HG03175 (cell line): Measurements from ENCODE around the gene ATM.
A peak's percentile ranks its signal among the peaks of the same experiment; 100 is the strongest.

Experiments
- ATAC-seq: cut with Tn5 transposase; IDR thresholded peaks from one replicate; pipeline ENCODE4 v1.9.1; 2021; ENCODE audit warnings: mild to moderate bottlenecking, moderate library complexity; ENCODE audit not compliant: unreplicated experiment

ATM gene

DNA sequence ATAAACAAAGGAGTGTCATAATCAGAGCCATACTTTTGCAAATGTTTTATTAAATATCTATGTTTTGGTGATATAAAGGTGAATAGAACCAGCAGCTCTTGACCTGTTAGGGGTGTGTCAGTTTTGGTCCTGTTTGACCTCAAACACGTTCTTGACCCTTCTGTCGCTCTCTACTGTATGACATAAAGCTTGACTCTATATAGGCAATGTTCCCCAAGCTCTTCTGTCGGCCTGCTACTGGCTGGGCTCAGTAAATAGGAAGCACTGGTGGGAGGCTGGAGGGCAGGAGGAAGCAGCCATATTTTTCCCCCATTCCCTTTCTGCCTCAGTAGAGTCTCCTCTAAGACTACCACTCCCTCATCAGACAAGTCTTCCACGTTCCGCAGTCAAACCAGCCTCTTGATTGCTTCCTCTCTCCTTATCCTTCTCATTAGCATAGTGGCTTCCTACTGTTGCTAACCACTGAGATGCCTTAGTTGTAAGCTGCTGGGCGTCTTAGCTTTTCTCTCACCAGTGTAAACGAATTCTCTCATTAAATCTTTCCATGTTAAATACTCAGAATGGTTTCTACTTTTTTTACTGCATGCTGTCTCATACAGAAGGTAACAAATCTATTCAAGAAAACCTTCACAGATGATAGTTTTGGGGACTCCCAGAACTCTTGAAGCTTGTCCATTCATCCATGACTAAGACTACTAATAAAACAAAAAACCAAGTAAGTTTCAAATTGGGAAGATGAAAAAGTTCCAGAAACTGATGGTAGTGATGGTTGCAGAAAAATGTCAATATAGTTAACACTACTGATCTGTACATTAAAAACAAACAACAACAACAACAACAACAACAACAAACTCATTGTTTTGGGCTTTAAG lies 3.7 kb upstream of the ATM start:
- ATAC-seq: no peak

DNA sequence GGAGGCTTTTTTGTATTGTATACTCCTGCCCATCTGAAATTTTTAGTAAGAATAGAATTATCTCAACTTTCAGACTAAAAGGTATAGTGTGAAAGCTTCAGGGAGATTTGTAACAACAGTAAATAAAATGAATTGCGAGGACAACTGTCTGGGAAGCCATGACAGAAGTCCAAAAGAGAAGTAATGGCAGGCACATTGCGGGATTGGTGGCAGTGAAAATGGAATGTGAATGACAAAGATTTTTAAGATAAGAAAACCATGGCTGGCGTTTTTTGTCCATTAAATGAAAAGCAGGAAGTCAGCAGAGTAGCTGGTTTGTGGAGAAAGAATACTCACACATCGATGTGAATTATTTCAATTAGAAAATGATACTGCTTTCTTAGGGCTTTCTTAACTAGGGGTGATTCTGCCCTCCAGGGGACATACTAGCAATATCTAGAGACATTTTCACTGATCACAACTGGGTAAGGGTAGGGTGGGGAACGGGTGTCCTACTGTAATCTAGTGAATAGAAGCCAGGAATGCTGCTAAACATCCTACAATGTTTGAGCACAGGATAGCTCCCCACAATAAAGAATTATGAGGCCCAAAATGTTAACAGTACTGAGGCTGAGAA lies 2.0 kb upstream of the ATM start:
- no peak for ATAC-seq

DNA sequence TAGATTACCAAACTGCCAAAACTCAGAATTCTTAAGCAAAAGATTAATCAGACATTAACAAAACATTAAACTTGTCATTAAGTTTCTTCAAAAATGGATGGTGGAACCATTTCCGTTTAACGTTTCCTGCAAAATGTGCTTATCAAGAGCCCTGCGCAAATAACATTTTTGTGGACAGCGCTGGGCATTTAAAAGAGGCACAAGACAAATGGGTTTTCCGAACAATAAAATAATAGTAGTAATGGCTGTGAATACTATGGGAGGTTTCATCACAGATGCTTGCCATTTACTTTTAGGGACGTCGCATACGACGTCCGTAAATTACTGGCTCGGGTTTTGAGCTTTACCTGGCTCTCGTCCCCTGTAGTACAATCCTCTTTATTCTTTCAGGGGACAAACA lies 1.5 kb upstream of the ATM start:
- ATAC-seq: no peak

DNA sequence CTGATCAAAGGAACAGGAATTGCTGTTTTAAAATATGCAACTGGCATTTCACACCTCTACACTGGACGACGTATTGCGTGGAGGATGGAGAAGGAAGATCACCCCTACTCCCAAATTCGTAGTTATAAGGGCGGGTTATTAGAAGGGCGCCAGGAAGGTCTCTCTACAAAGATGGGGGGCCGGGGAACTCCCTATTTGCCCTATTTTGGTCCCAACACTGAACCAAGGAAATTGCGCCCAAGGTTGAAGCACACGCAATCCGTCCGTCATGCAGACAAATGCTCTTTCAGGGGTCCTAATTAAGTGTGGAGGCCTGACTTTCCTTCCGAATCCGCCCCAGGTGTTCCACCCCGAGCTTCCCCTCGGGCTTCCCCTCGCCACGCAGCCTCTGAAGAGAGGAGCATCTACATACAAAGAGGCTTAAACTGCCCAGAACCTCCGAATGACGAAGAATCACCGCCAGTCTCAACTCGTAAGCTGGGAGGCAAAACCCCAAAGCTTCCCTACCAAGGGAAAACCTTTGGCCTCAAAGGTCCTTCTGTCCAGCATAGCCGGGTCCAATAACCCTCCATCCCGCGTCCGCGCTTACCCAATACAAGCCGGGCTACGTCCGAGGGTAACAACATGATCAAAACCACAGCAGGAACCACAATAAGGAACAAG lies 825 bp upstream of the ATM start:
- ATAC-seq: peak; percentile 0

DNA sequence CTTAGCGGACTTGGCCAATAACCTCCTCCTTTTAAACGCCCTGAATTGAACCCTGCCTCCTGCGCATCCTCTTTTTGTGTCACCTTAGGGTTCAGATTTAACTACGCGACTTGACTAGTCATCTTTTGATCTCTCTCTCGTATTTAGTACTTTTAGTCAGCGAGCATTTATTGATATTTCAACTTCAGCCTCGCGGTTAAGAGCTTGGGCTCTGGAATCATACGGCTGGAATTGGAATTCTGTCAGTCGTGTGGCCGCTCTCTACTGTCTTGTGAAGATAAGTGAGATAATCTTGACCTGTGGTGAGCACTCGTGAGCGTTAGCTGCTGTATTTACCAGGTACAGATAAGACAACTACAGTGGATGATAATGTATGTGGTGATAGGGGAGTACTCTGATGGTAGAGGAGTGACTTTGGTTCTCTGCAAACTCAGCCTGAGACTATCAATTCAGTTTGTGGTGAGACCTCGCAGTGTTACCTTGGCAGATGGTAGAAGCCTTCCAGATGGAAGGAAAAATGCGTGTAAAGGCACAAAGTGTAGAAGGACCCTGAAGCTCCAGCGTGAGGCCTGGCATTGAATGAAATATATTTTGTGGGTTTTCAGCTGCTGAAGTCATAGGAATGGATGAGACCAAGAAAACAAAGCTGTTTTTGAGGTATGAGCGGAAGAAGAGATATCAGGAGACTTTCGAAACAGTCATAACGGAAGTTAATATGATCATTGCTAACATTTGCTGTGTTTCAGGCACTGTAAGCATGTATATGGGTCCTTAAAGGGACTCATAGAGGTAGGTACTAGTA lies 682 bp downstream of the ATM start:
- ATAC-seq: peak; percentile 28

DNA sequence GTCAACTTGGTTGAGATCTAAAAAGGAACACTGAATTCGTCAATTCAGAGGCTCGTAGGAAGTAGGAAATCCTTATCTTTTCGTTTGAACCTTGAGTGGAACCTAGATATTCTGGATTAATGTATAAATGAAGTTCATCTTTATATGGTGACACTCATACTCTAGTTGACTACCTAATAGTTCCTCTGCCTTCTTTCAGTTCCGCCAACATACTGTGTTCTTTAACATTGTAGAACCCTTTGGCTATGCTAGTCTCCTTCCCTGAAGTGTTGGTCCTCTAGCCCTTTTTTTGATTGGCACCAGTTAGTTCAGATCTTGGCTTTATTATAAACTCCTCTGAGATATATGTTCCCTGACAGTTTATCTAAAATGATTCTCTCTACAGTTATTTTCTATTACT lies 1.5 kb downstream of the ATM start:
- ATAC-seq: no peak

DNA sequence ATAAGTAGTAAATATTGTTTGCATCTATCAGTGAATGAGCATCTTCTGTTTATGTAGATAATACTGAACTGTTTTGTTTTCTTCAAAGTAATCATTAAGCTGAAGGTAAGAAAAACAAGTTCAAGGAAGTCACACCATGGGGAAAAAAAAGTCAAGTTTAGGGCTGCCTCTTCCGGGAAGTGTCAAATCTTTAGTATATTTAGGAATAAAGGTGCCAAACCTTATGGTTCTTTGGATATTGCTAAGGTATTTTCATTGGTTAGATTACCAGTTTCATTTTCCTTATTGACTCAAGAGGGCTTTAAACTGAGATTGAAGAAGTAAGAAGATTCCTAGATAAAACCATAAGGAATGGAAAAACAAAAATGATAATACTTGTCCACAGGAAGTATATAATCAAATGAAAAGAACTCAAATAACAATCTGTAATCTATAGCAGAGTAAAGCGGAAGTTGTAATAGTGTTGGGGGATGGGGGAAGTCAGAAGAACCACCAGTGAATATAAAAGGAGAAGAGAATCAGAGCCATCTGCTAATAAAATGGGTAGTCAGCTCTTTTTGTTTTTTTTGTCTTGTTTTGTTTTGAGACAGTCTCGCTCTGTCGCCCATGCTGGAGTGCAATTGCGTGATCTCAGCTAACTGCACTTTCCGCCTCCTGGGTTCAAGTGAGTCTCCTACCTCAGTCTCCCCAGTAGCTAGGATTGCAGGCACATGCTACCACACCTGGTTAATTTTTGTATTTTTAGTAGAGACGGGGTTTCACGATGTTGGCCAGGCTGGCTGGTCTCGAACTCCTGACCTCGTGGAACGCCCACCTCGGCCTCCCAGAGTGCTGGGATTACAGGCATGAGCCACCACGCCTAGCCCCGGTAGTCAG lies 2.3 kb downstream of the ATM start:
- no peak for ATAC-seq

DNA sequence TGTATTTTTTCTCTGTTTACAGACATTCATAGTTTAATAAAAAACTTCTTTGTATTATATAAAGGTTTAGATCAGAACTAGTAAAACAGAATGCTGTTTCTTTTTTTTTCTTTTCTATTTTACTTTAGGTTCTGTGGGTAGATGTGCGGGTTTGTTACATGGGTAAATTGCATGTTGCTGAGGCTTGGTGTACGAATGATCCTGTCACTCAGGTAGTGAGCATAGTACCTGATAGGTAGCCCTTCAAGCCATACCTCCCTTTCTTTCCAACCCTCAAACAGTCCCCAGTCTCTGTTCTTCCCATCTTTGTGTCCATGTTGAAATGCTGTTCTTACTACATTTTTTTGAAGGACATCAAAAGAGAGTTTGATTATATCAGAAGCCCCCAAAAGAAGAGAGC lies 3.2 kb downstream of the ATM start:
- no peak for ATAC-seq

DNA sequence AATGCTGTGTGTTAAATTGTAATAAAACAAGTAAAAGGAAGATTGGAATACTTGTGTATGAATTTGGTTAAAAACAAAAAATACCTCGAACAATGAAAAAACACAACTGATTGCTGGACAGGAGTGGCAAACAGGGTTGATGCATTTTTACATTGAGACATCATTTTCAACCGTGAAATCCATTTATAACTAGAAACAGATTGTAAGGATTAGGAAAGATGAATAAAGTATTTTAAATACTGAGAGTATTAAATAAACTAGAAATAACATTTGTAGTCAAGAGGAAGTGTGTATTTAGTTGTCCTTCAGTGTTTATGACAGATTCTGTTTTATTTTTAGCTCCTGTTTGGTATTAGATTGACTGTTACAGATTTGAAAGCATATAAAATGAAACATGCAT lies 5.4 kb downstream of the ATM start:
- ATAC-seq: no peak

DNA sequence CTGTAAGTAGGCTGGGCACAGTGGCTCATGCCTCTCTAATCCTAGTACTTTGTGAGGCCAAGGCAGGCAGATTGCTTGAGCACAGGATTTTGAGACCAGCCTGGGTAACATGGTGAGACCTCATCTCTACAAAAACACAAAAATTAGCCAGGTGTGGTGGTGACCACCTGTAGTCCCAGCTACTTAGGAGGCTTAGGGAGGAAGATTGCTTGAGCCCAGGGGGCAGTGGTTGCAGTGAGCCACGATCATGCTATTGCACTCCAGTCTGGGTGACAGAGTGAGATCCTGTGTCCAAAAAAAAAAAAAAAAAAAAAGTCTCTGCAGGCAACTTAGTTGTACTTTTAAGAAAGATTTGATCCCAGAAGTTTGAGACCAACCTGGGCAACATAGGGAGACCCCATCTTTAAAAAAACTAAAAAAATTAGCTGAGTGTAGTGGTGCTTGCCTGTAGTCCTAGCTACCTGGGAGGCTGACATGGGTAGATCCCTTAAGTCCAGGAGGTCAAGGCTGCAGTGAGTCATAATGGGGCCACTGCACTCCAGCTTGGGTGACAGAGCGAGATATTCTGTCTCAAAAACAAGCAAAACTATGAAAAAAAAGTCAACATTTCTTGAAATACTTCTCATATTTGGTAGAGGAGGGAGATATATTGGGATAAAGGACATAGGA lies 10.5 kb downstream of the ATM start:
- no peak for ATAC-seq

DNA sequence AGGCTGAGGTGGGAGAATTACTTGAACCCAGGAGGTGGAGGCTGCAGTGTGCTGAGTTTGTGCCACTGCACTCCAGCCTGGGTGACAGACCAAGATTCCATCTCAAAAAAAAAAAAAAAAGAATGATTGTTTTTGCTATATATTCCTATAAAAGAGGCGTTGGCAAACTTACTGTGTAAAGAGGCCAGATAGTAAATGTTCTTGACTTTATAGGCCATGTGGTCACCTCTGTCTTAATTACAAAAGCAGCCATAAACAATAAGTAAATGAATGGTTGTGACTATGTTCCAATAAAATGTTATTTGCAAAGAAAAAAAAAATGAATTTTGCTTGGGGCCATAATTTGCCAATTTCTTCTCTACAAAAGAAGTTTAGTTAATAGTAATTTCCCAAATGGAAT lies 12.3 kb downstream of the ATM start:
- no peak for ATAC-seq

DNA sequence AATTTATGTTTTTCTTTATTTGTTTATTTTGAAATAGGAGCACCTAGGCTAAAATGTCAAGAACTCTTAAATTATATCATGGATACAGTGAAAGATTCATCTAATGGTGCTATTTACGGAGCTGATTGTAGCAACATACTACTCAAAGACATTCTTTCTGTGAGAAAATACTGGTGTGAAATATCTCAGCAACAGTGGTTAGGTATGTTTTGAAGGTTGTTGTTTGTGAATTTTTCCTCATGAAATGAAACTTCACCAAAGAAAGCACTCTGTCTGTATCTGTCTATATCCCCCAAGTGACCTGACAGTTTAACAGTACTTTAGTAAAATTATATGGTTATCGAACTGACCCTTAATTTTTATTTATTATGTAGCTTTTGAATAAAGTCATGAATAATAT lies 12.8 kb downstream of the ATM start:
- ATAC-seq: no peak

DNA sequence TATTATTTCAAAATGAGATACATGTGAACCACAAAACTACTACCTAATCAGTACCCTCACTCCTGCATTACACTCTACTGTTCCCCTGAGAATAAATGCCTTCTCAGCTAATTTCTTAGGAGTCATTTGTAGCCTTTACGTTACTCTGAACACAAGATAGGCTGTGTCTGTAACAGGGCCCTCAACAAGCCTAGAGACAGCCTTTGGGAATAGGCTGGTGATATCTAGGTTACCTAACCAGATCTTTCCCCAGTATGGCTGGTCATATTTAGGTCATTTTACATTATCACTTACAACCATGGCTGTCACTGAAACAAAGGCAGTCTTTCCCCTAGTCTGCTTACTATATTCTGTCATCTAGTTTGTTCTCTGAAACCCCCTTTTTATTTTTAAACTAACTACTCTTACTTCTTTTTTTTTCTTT lies 14.2 kb downstream of the ATM start:
- ATAC-seq: peak; percentile 63

DNA sequence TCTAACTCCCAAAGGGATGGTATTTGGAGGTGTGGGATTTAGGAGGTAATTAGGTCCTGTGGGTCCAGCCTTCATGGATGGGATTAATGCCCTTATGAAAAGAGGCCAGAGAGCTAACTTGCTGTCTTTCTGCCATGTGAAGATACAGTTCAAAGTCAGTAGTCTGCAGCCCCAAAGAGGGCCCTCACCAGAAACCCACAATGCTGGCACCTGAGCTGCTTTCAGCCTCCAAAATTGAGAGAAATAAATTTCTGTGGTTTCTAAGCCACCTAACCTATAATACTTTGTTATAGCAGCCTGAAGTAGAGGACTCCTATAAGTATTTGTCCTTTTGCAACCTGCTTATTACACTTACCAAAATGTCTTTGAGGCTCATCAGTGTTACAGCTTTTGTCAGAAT lies 16.2 kb downstream of the ATM start:
- no peak for ATAC-seq

DNA sequence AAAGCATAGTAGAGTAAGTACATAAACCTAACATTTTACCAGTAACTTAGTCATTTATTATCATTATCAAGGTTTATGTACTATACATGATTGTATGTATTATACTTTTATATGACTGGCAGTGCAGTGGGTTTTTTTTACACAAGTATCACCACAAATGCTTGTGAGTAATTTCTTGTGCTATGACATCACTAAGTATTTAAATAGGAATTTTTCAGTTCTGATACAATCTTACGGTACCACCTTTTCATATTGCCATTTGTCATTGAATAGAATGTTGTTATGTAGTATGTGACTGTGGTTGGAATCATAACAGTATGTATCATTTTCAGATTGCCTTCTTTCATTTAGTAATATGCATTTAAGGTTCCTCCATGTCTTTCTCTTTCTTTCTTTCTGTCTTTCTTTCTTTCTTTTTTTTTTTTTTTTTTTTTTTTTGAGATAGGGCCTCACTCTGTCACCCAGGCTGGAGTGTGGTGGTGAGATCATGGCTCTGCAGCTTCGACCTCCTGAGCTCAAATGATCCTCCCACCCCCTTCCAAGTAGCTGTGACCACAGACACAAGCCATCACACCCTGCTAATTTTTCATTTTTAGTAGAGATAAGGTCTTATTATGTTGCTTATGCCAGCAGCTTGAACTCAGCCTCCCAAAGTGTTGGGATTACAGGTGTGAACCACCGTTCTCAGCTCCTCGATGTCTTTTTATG lies 18.6 kb downstream of the ATM start:
- no peak for ATAC-seq

DNA sequence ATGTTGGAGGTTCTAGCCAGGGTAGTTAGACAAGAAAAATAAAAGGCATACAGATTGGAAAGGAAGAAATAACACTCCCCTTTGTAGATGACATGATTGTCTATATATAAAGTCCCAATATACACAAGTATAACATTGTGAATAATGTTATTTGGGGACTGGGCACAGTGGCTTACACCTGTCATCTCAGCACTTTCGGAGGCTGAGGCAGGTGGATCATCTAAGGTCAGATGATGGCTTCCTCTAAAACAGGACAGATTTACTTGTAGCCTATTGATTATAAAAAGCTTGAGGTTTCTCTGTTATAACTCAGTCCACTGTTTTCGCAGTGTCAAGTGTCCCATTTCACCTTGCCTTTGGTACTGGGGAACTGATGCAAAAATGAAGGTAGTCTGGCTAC lies 19.6 kb downstream of the ATM start:
- ATAC-seq: no peak

DNA sequence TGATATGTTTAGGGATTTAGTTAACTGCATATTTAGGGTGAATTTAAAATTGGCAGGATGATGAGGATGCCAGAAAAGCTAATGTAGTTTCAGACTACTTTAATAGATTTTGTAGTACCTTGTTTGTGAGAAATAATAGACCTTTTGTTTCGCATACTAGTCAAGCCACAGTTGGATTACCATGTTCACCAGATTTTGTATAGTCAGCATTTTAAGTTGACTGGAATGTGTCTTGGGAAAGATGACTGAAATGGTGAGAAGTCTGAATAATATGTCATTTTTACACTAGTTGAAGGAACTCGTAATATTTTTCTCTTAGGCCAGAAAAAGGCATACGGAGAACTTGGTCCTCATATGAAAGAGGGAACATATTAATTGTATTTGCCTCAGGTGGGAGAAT lies 23.4 kb downstream of the ATM start:
- no peak for ATAC-seq

DNA sequence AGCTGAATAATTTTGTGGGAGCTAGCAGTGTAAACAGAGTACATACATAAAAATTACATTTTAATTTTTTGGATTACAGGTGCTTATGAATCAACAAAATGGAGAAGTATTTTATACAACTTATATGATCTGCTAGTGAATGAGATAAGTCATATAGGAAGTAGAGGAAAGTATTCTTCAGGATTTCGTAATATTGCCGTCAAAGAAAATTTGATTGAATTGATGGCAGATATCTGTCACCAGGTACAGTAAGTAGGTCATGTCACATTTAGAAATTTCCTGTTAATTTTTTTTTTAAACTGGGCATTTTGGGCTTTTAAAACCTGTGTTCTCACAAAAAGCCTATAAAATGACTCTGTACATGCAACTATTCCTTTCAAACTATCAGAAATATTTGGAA lies 24.0 kb downstream of the ATM start:
- ATAC-seq: no peak

DNA sequence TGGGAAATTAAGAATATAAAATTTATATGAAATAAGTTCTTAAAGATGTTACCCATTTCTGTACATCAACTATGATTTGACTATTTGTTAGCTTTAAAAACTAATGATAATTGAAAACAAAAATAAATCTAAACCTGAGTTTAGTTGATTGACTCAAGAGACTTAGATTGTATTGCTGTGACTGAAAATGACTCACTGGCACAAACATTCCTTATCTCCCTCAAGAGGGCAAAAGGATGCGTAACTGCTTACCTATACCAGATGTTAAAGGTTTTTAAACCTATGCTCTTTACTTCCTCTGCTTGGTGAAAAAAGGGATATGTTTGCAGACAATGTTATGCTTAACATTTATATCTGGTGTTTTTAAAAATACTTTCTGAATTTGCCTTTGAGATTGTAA lies 30.3 kb downstream of the ATM start:
- ATAC-seq: no peak
